ENCODE results near the gene MRPL33.
"Not testable (repeated sequence)": the region's sequence is repeated elsewhere in the genome, so short reads cannot be mapped to it uniquely, and the experiment has no call there.

MRPL33 gene

DNA sequence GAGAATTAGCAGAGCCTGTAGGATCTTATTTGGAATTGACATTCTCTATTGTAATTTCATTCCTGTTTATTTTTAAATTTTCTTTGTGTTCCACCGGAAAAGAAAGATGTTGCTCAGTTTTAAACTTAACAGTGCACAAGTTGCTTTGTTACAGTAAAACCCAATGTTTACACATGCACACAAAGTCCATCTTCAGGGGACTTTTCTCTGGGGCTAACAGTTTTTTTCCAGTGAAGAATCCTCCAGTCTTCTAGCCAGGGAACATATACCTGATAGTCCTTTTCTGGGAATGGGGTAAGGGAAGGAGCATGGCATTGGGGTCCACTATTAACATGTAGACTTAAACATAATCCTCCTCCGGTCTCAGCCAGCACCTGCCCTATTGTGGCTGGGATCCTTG, 25.2 kb upstream of the MRPL33 start:
- Histone ChIP-seq H3K9ac (ENCODE audit: insufficient read length, low read depth) (no peak overlapping the region), H3K36me3 (ENCODE audit: insufficient read depth, insufficient read length, low read length) (no peaks in the 10 kb centered on the region), H3K9me3 (ENCODE audit: insufficient read depth, low read length) (no peaks in the 10 kb centered on the region), H3K4me3 (ENCODE audit: insufficient read length, low read depth) (no peak overlapping the region), H3K4me1 (ENCODE audit: insufficient read depth, insufficient read length) (no peaks in the 10 kb centered on the region), H3K27me3 (ENCODE audit: insufficient read depth, insufficient read length) (no peaks in the 10 kb centered on the region)
- TF ChIP-seq ZNF274 (IDR thresholded peaks at IDR 0.05; ENCODE audit: low read depth, low read length) (no peak), YY1 (IDR thresholded peaks at IDR 0.05; ENCODE audit: insufficient read depth, insufficient read length) (no peak), SUZ12 (IDR thresholded peaks at IDR 0.05; ENCODE audit: extremely low read depth, insufficient read depth, insufficient read length) (no peak)
- no peak for DNase-seq (ENCODE audit: low read depth, low spot score)

DNA sequence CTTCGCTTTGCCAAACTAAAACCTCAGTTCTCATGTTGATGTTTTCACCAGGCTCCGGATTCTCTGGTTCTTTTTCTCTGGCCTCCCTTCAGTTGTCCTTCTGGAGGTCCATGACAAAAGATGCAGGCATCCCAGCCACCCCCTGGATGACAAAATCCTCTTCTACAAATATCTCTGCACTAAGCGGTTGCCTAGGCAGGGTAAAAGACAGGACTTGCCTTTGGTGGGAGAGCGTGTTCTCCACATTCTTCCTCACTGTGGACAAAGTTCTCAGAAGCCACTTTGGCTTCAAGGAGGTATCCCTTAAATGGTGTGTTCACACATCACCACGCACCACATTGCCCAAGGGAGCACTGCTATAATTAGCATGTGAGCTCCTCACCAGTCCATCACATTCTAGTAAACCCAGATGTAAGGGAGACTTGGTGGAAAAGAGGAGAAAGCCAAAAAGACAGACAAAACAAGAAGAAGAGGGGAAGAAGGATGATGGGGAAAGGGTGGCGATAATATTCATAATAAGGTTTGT, 23.6 kb upstream of the MRPL33 start:
- no peak for TF ChIP-seq YY1 (IDR thresholded peaks at IDR 0.05; ENCODE audit: insufficient read depth, insufficient read length)
- TF ChIP-seq SUZ12 (IDR thresholded peaks at IDR 0.05; ENCODE audit: extremely low read depth, insufficient read depth, insufficient read length), result no peak
- TF ChIP-seq ZNF274 (IDR thresholded peaks at IDR 0.05; ENCODE audit: low read depth, low read length), result no peak

DNA sequence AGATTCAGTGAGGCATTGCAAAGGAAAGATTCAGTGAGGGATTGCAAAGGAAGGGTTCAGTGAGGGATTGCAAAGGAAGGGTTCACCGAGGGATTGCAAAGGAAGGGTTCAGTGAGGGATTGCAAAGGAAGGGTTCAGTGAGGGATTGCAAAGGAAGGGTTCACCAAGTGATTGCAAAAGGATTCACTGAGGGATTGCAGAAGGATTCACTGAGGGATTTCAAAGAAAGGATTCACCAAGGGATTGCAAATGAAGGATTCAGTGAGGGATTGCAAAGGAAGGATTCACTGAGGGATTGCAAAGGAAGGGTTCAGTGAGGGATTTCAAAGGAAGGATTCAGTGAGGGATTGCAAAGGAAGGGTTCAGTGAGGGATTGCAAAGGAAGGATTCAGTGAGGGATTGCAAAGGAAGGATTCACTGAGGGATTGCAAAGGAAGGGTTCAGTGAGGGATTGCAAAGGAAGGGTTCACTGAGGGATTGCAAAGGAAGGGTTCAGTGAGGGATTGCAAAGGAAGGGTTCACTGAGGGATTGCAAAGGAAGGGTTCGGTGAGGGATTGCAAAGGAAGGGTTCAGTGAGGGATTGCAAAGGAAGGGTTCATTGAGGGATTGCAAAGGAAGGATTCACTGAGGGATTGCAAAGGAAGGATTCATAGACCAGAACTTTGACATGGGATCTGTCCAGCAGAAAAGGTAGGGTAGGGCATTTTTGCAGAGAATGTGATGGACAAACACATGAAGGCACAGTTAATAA, 22.5 kb upstream of the MRPL33 start:
- not testable (repeated sequence) for H3K36me3 ChIP-seq (ENCODE audit: insufficient read depth, insufficient read length, low read length); H3K4me1 ChIP-seq (ENCODE audit: insufficient read depth, insufficient read length); H3K9me3 ChIP-seq (ENCODE audit: insufficient read depth, low read length); DNase-seq (ENCODE audit: low read depth, low spot score); H3K27me3 ChIP-seq (ENCODE audit: insufficient read depth, insufficient read length); H3K9ac ChIP-seq (ENCODE audit: insufficient read length, low read depth); H3K4me3 ChIP-seq (ENCODE audit: insufficient read length, low read depth)

More for the DNA sequence above, 23.6 kb upstream of the MRPL33 start:
- H3K36me3 ChIP-seq (ENCODE audit: insufficient read depth, insufficient read length, low read length), result no peaks in the 10 kb centered on the region
- no peaks in the 10 kb centered on the region for H3K27me3 ChIP-seq (ENCODE audit: insufficient read depth, insufficient read length)
- H3K9ac ChIP-seq (ENCODE audit: insufficient read length, low read depth), result no peak overlapping the region
- no peaks in the 10 kb centered on the region for H3K4me1 ChIP-seq (ENCODE audit: insufficient read depth, insufficient read length)
- no peaks in the 10 kb centered on the region for H3K9me3 ChIP-seq (ENCODE audit: insufficient read depth, low read length)
- DNase-seq (ENCODE audit: low read depth, low spot score), result no peak
- H3K4me3 ChIP-seq (ENCODE audit: insufficient read length, low read depth), result no peak overlapping the region

GRCh38 chr2:27751377-27751776, 20.1 kb upstream of the MRPL33 start:
- Histone ChIP-seq H3K9me3 (ENCODE audit: insufficient read depth, low read length) (no peaks in the 10 kb centered on the region), H3K4me3 (ENCODE audit: insufficient read length, low read depth) (no peak overlapping the region), H3K4me1 (ENCODE audit: insufficient read depth, insufficient read length) (no peaks in the 10 kb centered on the region), H3K9ac (ENCODE audit: insufficient read length, low read depth) (no peak overlapping the region), H3K36me3 (ENCODE audit: insufficient read depth, insufficient read length, low read length) (no peaks in the 10 kb centered on the region), H3K27me3 (ENCODE audit: insufficient read depth, insufficient read length) (no peaks in the 10 kb centered on the region)
- no peak for DNase-seq (ENCODE audit: low read depth, low spot score)
- TF ChIP-seq SUZ12 (IDR thresholded peaks at IDR 0.05; ENCODE audit: extremely low read depth, insufficient read depth, insufficient read length) (no peak), ZNF274 (IDR thresholded peaks at IDR 0.05; ENCODE audit: low read depth, low read length) (no peak), YY1 (IDR thresholded peaks at IDR 0.05; ENCODE audit: insufficient read depth, insufficient read length) (no peak)

- Histone ChIP-seq H3K9me3 (ENCODE audit: insufficient read depth, low read length) (no peaks in the 10 kb centered on the region), H3K4me1 (ENCODE audit: insufficient read depth, insufficient read length) (no peaks in the 10 kb centered on the region), H3K36me3 (ENCODE audit: insufficient read depth, insufficient read length, low read length) (no peaks in the 10 kb centered on the region), H3K27me3 (ENCODE audit: insufficient read depth, insufficient read length) (no peaks in the 10 kb centered on the region), H3K4me3 (ENCODE audit: insufficient read length, low read depth) (peak overlapping the region; percentile 16), H3K9ac (ENCODE audit: insufficient read length, low read depth) (no peak overlapping the region)
- no peak for TF ChIP-seq YY1 (IDR thresholded peaks at IDR 0.05; ENCODE audit: insufficient read depth, insufficient read length)
- TF ChIP-seq ZNF274 (IDR thresholded peaks at IDR 0.05; ENCODE audit: low read depth, low read length), result no peak
- no peak for TF ChIP-seq SUZ12 (IDR thresholded peaks at IDR 0.05; ENCODE audit: extremely low read depth, insufficient read depth, insufficient read length)
- DNase-seq (ENCODE audit: low read depth, low spot score), result no peak
These were observed 18.8 kb upstream of the MRPL33 start for GRCh38 chr2:27752551-27753237.

GRCh38 chr2:27754138-27754588, 17.4 kb upstream of the MRPL33 start:
- DNase-seq (ENCODE audit: low read depth, low spot score), result peak; percentile 69
- Histone ChIP-seq H3K27me3 (ENCODE audit: insufficient read depth, insufficient read length) (no peaks in the 10 kb centered on the region), H3K4me1 (ENCODE audit: insufficient read depth, insufficient read length) (no peaks in the 10 kb centered on the region), H3K4me3 (ENCODE audit: insufficient read length, low read depth) (no peak overlapping the region), H3K36me3 (ENCODE audit: insufficient read depth, insufficient read length, low read length) (no peaks in the 10 kb centered on the region), H3K9me3 (ENCODE audit: insufficient read depth, low read length) (no peaks in the 10 kb centered on the region), H3K9ac (ENCODE audit: insufficient read length, low read depth) (no peak overlapping the region)
- no peak for TF ChIP-seq YY1 (IDR thresholded peaks at IDR 0.05; ENCODE audit: insufficient read depth, insufficient read length)
- no peak for TF ChIP-seq ZNF274 (IDR thresholded peaks at IDR 0.05; ENCODE audit: low read depth, low read length)
- no peak for TF ChIP-seq SUZ12 (IDR thresholded peaks at IDR 0.05; ENCODE audit: extremely low read depth, insufficient read depth, insufficient read length)

- Histone ChIP-seq H3K27me3 (ENCODE audit: insufficient read depth, insufficient read length) (no peaks in the 10 kb centered on the region), H3K36me3 (ENCODE audit: insufficient read depth, insufficient read length, low read length) (no peaks in the 10 kb centered on the region), H3K4me1 (ENCODE audit: insufficient read depth, insufficient read length) (no peaks in the 10 kb centered on the region), H3K9me3 (ENCODE audit: insufficient read depth, low read length) (no peaks in the 10 kb centered on the region), H3K4me3 (ENCODE audit: insufficient read length, low read depth) (no peak overlapping the region), H3K9ac (ENCODE audit: insufficient read length, low read depth) (no peak overlapping the region)
- TF ChIP-seq ZNF274 (IDR thresholded peaks at IDR 0.05; ENCODE audit: low read depth, low read length) (no peak), SUZ12 (IDR thresholded peaks at IDR 0.05; ENCODE audit: extremely low read depth, insufficient read depth, insufficient read length) (no peak), YY1 (IDR thresholded peaks at IDR 0.05; ENCODE audit: insufficient read depth, insufficient read length) (no peak)
- no peak for DNase-seq (ENCODE audit: low read depth, low spot score)
These were observed 16.7 kb upstream of the MRPL33 start for GRCh38 chr2:27754831-27755230.

Measured in NT2/D1 (cell line).